GM18498 (cell line): Measurements from ENCODE around the gene PIN4.
A peak's percentile ranks its signal among the peaks of the same experiment; 100 is the strongest.
"Not testable (repeated sequence)": the region's sequence is repeated elsewhere in the genome, so short reads cannot be mapped to it uniquely, and the experiment has no call there.

Experiments
- ATAC-seq: cut with Tn5 transposase; IDR thresholded peaks from one replicate; pipeline ENCODE4 v1.9.1; 2021; ENCODE audit warnings: mild to moderate bottlenecking, moderate library complexity; ENCODE audit not compliant: unreplicated experiment

PIN4 gene

GRCh38 chrX:72201836-72202536 lies 20.4 kb downstream of the PIN4 start:
- ATAC-seq = no peak

GRCh38 chrX:72202792-72203401 lies 21.3 kb downstream of the PIN4 start:
- ATAC-seq = no peak

- ATAC-seq = no peak
Observed at GRCh38 chrX:72203421-72203820, 21.9 kb downstream of the PIN4 start.

- ATAC-seq = no peak
Observed at GRCh38 chrX:72205706-72206105, 24.1 kb downstream of the PIN4 start.

- no peak for ATAC-seq
Observed at GRCh38 chrX:72207366-72207765, 25.8 kb downstream of the PIN4 start.

GRCh38 chrX:72208126-72208800 lies 26.7 kb downstream of the PIN4 start:
- ATAC-seq = no peak

- ATAC-seq = no peak
Observed at GRCh38 chrX:72216973-72217372, 35.4 kb downstream of the PIN4 start.

GRCh38 chrX:72220375-72220774 lies 38.8 kb downstream of the PIN4 start:
- not testable (repeated sequence) for ATAC-seq

GRCh38 chrX:72230290-72230689 lies 48.7 kb downstream of the PIN4 start:
- no peak for ATAC-seq

- ATAC-seq = no peak
Observed at GRCh38 chrX:72236841-72237240, 55.3 kb downstream of the PIN4 start.

- no peak for ATAC-seq
Observed at GRCh38 chrX:72238183-72238582, 56.6 kb downstream of the PIN4 start.

- ATAC-seq = peak; percentile 99
Observed at GRCh38 chrX:72238721-72239475, 57.3 kb downstream of the PIN4 start, which contains the start of gene ERCC6L. TSS of gene ERCC6L (minus strand) at chrX:72239027. CDS start at chrX:72238911, 116 bp downstream.

GRCh38 chrX:72240976-72241375 lies 59.4 kb downstream of the PIN4 start:
- ATAC-seq = no peak

- ATAC-seq = no peak
Observed at GRCh38 chrX:72243472-72243871, 61.9 kb downstream of the PIN4 start.

GRCh38 chrX:72245461-72246089 lies 64.0 kb downstream of the PIN4 start:
- ATAC-seq = no peak

- ATAC-seq = no peak
Observed at GRCh38 chrX:72247206-72247942, 65.8 kb downstream of the PIN4 start.
